Peyer's patch (tissue), 4 donors: ENCODE data around the gene CREB3.

Source experiments
- POLR2A ChIP-seq, 2 donors: fragments of 450-650 bp; IDR thresholded peaks; one replicate each; pipeline ENCODE4 v1.5.1; 2017; ENCODE audit warnings: antibody characterized with exemption in 2 of 2, mild to moderate bottlenecking in 2 of 2, moderate library complexity in 2 of 2
- TF ChIP-seq, protein P1 (sequence below), 6 experiments: fragments of 450-650 bp in 4 of 6; fragments of 200-600 bp in 2 of 6; sonication (generic) in 1 of 6; IDR thresholded peaks; one replicate each; pipeline ENCODE4 v1.5.1; 2017 to 2019; ENCODE audit warnings: antibody characterized with exemption in 6 of 6, mild to moderate bottlenecking in 3 of 6, moderate library complexity in 1 of 6

DNA sequence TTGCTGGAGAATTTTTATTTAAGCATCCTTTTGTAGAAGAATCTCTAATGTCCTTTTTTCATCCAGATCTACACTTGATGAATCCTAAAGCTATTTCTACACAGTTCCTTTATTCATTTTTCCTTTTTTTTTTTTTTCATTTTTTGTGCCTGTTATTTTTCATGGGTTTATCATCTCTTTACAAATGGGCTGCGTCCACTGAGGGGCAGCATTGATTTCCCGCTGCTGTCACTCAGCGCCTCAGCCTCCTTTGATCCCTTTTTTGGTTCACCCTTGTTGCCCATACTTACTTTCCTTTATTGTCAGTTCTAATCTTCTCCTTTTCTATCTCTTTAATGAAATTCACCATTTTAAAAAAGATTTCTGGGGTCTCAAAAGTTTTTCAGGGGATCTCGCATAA, 27.3 kb downstream of the CREB3 start:
- TF ChIP-seq, protein P1, sequence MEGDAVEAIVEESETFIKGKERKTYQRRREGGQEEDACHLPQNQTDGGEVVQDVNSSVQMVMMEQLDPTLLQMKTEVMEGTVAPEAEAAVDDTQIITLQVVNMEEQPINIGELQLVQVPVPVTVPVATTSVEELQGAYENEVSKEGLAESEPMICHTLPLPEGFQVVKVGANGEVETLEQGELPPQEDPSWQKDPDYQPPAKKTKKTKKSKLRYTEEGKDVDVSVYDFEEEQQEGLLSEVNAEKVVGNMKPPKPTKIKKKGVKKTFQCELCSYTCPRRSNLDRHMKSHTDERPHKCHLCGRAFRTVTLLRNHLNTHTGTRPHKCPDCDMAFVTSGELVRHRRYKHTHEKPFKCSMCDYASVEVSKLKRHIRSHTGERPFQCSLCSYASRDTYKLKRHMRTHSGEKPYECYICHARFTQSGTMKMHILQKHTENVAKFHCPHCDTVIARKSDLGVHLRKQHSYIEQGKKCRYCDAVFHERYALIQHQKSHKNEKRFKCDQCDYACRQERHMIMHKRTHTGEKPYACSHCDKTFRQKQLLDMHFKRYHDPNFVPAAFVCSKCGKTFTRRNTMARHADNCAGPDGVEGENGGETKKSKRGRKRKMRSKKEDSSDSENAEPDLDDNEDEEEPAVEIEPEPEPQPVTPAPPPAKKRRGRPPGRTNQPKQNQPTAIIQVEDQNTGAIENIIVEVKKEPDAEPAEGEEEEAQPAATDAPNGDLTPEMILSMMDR (IDR thresholded peaks at IDR 0.05) = no peak
- TF ChIP-seq POLR2A (IDR thresholded peaks at IDR 0.05) = no peak
